Measurements from ENCODE around the gene ACAP2.
"Not testable (repeated sequence)": the region's sequence is repeated elsewhere in the genome, so short reads cannot be mapped to it uniquely, and the experiment has no call there.

Gene ACAP2

DNA sequence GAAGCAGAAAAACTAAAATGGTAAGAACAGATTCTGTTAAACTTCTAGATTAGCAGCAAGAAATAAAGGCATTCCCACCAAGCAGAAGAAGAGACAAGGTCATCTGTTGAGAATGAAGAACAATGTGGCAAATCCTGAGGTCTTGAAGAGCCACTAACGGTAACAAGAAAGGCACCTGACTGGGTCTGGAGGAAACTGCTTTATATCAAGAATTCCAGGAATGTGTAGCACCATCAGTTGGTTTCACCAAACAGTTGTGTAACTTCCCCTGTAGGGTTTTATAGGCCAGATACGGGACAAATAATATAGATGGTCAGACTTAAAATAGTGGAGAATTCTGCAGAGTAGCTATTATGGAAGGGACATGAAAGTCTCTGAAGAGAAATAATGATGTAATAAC is 57.3 kb downstream of the ACAP2 start:
- TF ChIP-seq, protein P1, sequence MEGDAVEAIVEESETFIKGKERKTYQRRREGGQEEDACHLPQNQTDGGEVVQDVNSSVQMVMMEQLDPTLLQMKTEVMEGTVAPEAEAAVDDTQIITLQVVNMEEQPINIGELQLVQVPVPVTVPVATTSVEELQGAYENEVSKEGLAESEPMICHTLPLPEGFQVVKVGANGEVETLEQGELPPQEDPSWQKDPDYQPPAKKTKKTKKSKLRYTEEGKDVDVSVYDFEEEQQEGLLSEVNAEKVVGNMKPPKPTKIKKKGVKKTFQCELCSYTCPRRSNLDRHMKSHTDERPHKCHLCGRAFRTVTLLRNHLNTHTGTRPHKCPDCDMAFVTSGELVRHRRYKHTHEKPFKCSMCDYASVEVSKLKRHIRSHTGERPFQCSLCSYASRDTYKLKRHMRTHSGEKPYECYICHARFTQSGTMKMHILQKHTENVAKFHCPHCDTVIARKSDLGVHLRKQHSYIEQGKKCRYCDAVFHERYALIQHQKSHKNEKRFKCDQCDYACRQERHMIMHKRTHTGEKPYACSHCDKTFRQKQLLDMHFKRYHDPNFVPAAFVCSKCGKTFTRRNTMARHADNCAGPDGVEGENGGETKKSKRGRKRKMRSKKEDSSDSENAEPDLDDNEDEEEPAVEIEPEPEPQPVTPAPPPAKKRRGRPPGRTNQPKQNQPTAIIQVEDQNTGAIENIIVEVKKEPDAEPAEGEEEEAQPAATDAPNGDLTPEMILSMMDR (conservative IDR thresholded peaks at IDR 0.05): no peak
- TF ChIP-seq ZFX (IDR thresholded peaks at IDR 0.05): no peak
- no peak overlapping the region for H3K27ac ChIP-seq

DNA sequence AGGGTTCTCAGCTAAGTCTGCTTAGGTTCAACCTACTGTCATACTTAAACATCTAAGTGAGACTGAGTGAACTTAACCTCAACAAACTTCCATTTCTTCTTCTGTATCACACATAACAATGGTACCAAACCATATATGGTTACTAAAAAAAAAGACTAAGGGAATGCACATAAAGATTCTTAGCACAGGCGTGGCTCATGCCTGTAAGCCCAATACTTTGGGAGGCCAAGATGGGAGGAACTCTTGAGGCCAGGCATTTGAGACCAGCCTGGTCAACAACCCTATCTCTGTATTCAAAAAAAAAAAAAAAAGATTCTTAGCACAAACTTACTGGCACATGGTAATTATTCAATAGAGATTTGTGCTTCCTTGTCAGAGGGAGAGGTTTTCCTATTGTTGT is 57.9 kb downstream of the ACAP2 start:
- TF ChIP-seq, protein P1 (conservative IDR thresholded peaks at IDR 0.05): no peak
- TF ChIP-seq ZFX (IDR thresholded peaks at IDR 0.05): no peak
- no peak overlapping the region for H3K27ac ChIP-seq

GRCh38 chr3:195372220-195372619 is 70.6 kb downstream of the ACAP2 start:
- H3K27ac ChIP-seq: no peak overlapping the region
- TF ChIP-seq, protein P1 (conservative IDR thresholded peaks at IDR 0.05): no peak
- TF ChIP-seq ZFX (IDR thresholded peaks at IDR 0.05): no peak

GRCh38 chr3:195366200-195366925 is 76.5 kb downstream of the ACAP2 start:
- no peak overlapping the region for H3K27ac ChIP-seq

DNA sequence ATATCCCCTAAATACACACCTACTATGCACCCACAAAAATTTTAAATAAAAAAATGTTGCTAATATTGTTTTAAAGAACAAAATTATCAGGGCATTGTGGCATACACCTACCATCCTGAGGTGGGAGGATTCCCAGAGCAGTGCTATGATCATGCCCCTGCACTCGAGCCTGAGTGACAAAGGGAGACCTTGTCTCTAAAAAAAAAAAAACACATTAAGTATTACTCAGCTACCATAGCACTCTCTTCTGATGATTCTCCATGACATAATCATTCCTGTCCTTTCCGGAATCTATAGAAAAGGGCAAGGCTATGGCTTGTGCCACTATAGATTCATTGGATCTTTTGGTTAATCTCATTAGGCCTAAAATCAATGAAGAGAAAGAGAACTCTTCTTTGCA is 77.4 kb downstream of the ACAP2 start:
- TF ChIP-seq, protein P1 (conservative IDR thresholded peaks at IDR 0.05): no peak
- no peak for TF ChIP-seq ZFX (IDR thresholded peaks at IDR 0.05)
- no peak overlapping the region for H3K27ac ChIP-seq

More at GRCh38 chr3:195366200-195366925, 76.5 kb downstream of the ACAP2 start:
- no peak; the same call in 1 of the 2 replicates for TF ChIP-seq ZFX (IDR thresholded peaks at IDR 0.05)
- TF ChIP-seq, protein P1 (conservative IDR thresholded peaks at IDR 0.05): no peak

DNA sequence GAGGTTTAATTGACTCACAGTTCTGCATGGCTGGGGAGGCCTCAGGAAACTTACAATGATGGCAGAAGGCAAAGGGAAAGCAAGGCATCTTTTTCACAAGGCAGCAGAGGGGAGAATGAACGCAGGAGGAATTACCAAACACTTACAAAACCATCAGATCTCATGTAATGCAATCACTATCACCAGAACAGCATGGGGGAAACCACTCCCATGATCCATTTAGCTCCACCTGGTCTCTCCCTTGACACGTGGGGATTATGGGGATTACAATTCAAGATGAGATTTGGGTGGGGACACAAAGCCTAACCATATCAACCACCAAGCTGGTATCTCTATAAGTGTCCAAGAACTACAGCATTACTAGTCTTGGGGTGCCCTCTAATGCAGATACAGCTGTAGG is 85.0 kb downstream of the ACAP2 start:
- H3K27ac ChIP-seq: not testable (repeated sequence)

- H3K27ac ChIP-seq: no peak overlapping the region
Observed at GRCh38 chr3:195356151-195357086, 86.4 kb downstream of the ACAP2 start.

GRCh38 chr3:195354009-195354408 is 88.8 kb downstream of the ACAP2 start:
- H3K27ac ChIP-seq: not testable (repeated sequence)

More at GRCh38 chr3:195356151-195357086, 86.4 kb downstream of the ACAP2 start:
- TF ChIP-seq ZFX (IDR thresholded peaks at IDR 0.05): no peak
- TF ChIP-seq, protein P1 (conservative IDR thresholded peaks at IDR 0.05): no peak
